Tibial nerve (tissue), 4 donors: ENCODE data around the gene EEPD1. TPM values are rescaled to one million over a fixed set of nuclear protein-coding genes. Genes with fewer than 3 reads are reported as not detected.

ENCODE experiments used
- DNase-seq, 2 donors: peaks; one replicate each; pipeline ENCODE4 v3.0.0-alpha.2; 2019; ENCODE audit warnings: low spot score in 2 of 2
- H3K27ac ChIP-seq, 4 donors: fragments of 200-600 bp; sonication (generic) in 3 of 4; one replicate each; pipeline ENCODE4 v1.5.1; 2017 to 2019; ENCODE audit warnings: mild to moderate bottlenecking in 1 of 4
- H3K27me3 ChIP-seq, 2 donors: fragments of 200-600 bp; sonication (generic) in 1 of 2; one replicate each; pipeline versions ENCODE4 v1.5.1 to v1.6.0; 2017 to 2019
- H3K36me3 ChIP-seq, 3 donors: fragments of 200-600 bp; sonication (generic); one replicate each; pipeline ENCODE4 v1.5.1; 2018 to 2019
- H3K4me1 ChIP-seq, 4 donors: fragments of 200-600 bp; sonication (generic) in 3 of 4; one replicate each; pipeline ENCODE4 v1.5.1; 2017 to 2019
- H3K4me3 ChIP-seq, 4 donors: fragments of 200-600 bp; sonication (generic) in 3 of 4; one replicate each; pipeline ENCODE4 v1.5.1; 2017 to 2019; ENCODE audit warnings: mild to moderate bottlenecking in 1 of 4, moderate library complexity in 1 of 4
- H3K9me3 ChIP-seq, 4 donors: fragments of 200-600 bp; sonication (generic) in 3 of 4; one replicate each; pipeline ENCODE4 v1.5.1; 2017 to 2019
- CTCF ChIP-seq, 5 experiments: fragments of 200-600 bp in 3 of 5; fragments of 450-650 bp in 2 of 5; sonication (generic) in 3 of 5; IDR thresholded peaks; one replicate each; pipeline ENCODE4 v1.5.1; 2016 to 2019; ENCODE audit warnings: antibody characterized with exemption in 5 of 5, mild to moderate bottlenecking in 3 of 5, moderate library complexity in 2 of 5
- EP300 ChIP-seq, 2 donors: sonication (generic); formaldehyde crosslinking; IDR thresholded peaks; one replicate each; pipeline ENCODE4 v1.6.1; 2017; ENCODE audit warnings: antibody characterized with exemption in 2 of 2, mild to moderate bottlenecking in 1 of 2
- POLR2A ChIP-seq, 2 donors: fragments of 450-650 bp; IDR thresholded peaks; one replicate each; pipeline ENCODE4 v1.6.1; 2017; ENCODE audit warnings: antibody characterized with exemption in 2 of 2, mild to moderate bottlenecking in 2 of 2, moderate library complexity in 2 of 2
- WGBS, 2 donors: methylation state at CpG; one replicate each; pipeline ENCODE4 v1.1.5; 2018; 5-methylcytosine and 5-hydroxymethylcytosine counted together
- total RNA-seq, 4 donors: library from RNA; depleted of rRNA; stranded (reverse); fragments of >200 nt; gene quantifications; one replicate each; pipeline ENCODE4 v1.1.0, GENCODE V29; 2016

EEPD1 gene
- total RNA-seq, 4 donors from 2014 or later, result 9.0 to 18.0 (median 16.5) TPM

DNA sequence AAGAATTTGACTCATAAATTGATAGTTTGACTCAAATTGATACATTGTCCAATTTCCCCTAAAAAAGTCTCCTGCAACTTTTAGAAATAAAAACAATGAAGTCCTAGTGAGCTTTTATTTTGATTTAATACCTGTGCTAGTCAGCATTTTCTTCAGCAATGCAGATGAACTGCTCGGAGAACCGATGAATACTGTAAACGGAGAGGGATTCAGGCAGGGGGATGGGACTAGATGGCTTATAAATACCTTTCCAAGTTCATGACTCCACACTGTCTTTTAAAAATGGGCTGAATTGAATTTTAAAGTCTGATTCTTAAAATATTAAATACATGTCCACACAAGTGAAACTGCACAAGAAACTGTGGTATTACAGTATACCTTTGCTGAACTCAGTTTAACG is 12.7 kb downstream of the EEPD1 start:
- TF ChIP-seq POLR2A (IDR thresholded peaks at IDR 0.05) (no peak), EP300 (IDR thresholded peaks at IDR 0.05) (no peak), CTCF (IDR thresholded peaks at IDR 0.05) (no peak)
- Histone ChIP-seq H3K9me3 (no peaks in the 10 kb centered on the region), H3K4me3 (no peak overlapping the region), H3K4me1 (peaks cover 0 to under 1% (median 0%) of the 10 kb centered on the region in 4 donors), H3K27me3 (no peaks in the 10 kb centered on the region), H3K36me3 (no peaks in the 10 kb centered on the region), H3K27ac (no peak overlapping the region)
- DNase-seq, result no peak
- 89 to 90% methylated on average over 4 of the region's 4 CpGs for WGBS, 2 donors

DNA sequence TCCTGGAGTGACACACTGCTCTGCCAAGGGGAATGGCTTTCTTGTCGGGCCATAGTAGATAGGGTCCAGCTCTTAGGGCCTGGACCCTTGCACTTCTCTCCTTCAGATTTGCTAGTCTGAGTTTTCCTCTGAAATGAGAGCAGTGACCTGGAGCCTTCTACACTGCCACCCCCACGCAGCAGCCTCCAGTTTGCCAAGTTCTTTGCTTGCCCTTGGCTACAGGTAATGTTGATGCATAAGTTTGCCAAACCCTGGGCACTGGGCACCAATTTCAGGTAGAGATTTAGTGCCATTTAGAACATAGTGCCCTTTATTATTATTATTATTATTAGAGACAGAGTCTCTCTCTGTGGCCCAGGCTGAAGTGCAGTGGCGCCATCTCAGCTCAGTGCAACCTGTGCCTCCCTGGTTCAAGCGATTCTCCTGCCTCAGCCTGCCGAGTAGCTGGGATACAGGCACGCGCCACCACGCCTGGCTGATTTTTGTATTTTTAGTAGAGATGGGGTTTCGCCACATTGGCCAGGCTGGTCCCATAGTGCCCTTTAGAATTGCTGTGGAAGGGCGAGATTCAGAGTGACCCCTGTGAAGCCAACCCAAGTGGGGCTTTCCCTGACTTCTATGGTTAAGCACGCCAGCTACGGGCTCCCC is 14.5 kb downstream of the EEPD1 start:
- Histone ChIP-seq H3K36me3 (no peaks in the 10 kb centered on the region), H3K27me3 (no peaks in the 10 kb centered on the region), H3K9me3 (no peaks in the 10 kb centered on the region), H3K4me1 (no peaks in the 10 kb centered on the region), H3K27ac (no peak overlapping the region), H3K4me3 (no peak overlapping the region)
- DNase-seq, result no peak
- TF ChIP-seq POLR2A (IDR thresholded peaks at IDR 0.05) (no peak), CTCF (IDR thresholded peaks at IDR 0.05) (no peak), EP300 (IDR thresholded peaks at IDR 0.05) (no peak)
- WGBS, 2 donors, result 94 to 96% methylated on average over 12 of the region's 12 CpGs

GRCh38 chr7:36171503-36171902 is 18.4 kb downstream of the EEPD1 start:
- no peak overlapping the region for H3K4me3 ChIP-seq
- H3K4me1 ChIP-seq, result peaks cover 0 to 10% (median 4%) of the 10 kb centered on the region in 4 donors
- H3K27me3 ChIP-seq, result no peaks in the 10 kb centered on the region
- no peak for DNase-seq
- no peak overlapping the region for H3K27ac ChIP-seq
- no peaks in the 10 kb centered on the region for H3K9me3 ChIP-seq
- 23 to 81% methylated on average over 2 of the region's 2 CpGs for WGBS, 2 donors
- no peak for TF ChIP-seq EP300 (IDR thresholded peaks at IDR 0.05)
- no peak for TF ChIP-seq CTCF (IDR thresholded peaks at IDR 0.05)
- TF ChIP-seq POLR2A (IDR thresholded peaks at IDR 0.05), result no peak
- no peaks in the 10 kb centered on the region for H3K36me3 ChIP-seq

DNA sequence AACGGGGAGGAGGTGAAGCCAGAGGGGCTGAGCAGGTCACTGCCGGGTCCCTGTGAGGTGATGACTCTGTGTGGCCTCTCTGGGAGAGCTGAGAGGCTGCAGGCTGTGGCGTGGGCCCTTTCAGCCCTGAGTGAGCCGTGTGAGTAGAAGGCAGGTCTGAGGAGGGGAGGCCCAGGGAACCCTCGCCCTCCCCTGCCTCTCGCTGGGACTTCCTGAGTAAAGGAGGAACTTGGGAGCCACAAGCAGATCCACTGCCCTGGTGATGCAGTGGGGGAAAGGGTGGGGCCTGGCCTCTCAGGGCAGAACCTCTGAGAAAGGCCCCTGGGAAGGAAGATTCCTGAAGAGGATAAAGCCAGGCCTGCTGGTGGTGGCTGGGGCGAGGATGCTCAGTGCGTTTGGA is 22.8 kb downstream of the EEPD1 start:
- Histone ChIP-seq H3K4me1 (peaks cover 0 to 16% (median 4%) of the 10 kb centered on the region in 4 donors), H3K9me3 (no peaks in the 10 kb centered on the region), H3K4me3 (no peak overlapping the region), H3K27me3 (no peaks in the 10 kb centered on the region), H3K27ac (peak overlapping the region in 2 of 4 donors; percentile 35 to 69), H3K36me3 (no peaks in the 10 kb centered on the region)
- TF ChIP-seq POLR2A (IDR thresholded peaks at IDR 0.05), result no peak
- TF ChIP-seq EP300 (IDR thresholded peaks at IDR 0.05), result peak in 1 of 2 donors; percentile 42
- 78% methylated on average over 7 to 8 of the region's 8 CpGs for WGBS, 2 donors
- DNase-seq, result no peak

DNA sequence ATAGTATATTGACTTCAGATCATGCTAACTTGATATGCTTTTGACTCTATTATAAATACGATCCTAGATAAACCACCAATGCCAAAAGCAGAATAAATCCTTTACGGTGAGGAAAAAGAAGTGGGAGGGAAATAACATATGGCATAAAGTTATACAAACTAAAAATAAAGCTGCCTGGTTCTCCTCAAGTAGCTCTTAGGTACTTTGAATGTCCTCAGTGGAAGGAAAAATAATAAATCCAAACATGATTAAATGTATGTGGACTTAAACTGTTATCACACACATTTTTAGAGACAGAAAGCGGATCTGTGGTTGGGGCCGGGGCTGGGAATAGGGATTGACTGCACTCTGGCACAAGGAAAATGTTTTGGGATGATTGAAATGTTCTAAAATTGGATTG is 23.6 kb downstream of the EEPD1 start:
- TF ChIP-seq CTCF (IDR thresholded peaks at IDR 0.05) (no peak), EP300 (IDR thresholded peaks at IDR 0.05) (no peak), POLR2A (IDR thresholded peaks at IDR 0.05) (no peak)
- H3K4me1 ChIP-seq, result peaks cover 0 to 16% (median 4%) of the 10 kb centered on the region in 4 donors
- DNase-seq, result no peak
- H3K4me3 ChIP-seq, result no peak overlapping the region
- no peaks in the 10 kb centered on the region for H3K36me3 ChIP-seq
- WGBS, 2 donors, result 56 to 71% methylated on average over 4 of the region's 4 CpGs
- no peaks in the 10 kb centered on the region for H3K9me3 ChIP-seq
- peak overlapping the region in 1 of 4 donors; percentile 69 for H3K27ac ChIP-seq
- H3K27me3 ChIP-seq, result no peaks in the 10 kb centered on the region
